CD4-positive, alpha-beta memory T cell (primary cell): Measurements from ENCODE around the gene FAM180A. TPM values are rescaled to one million over a fixed set of nuclear protein-coding genes. Genes with fewer than 3 reads are reported as not detected.

ENCODE experiments used
- CTCF ChIA-PET: fragments of 350-600 bp; sonication (Branson Sonifier 250); formaldehyde crosslinking; loops from one replicate; lab custom pipeline; 2021; ENCODE audit warnings: inconsistent platforms; ENCODE audit not compliant: partially characterized antibody; lab: Charles Lee
- POLR2A ChIA-PET: fragments of 350-600 bp; sonication (Branson Sonifier 250); formaldehyde crosslinking; loops from one replicate; lab custom pipeline; 2021; ENCODE audit not compliant: partially characterized antibody; lab: Charles Lee
- DNase-seq, 5 donors: peaks; one replicate each; pipeline versions ENCODE4 v3.0.0 to v3.0.0-alpha.2; 2020 to 2022; ENCODE audit warnings: mixed read lengths in 1 of 5
- H3K27ac ChIP-seq: one replicate; pipeline ENCODE4 v1.7.0; 2013; ENCODE audit warnings: low read depth, low read length
- H3K27me3 ChIP-seq: 2 replicates; pipeline ENCODE4 v1.7.0; 2013; ENCODE audit warnings: mild to moderate bottlenecking, low read length, moderate library complexity; ENCODE audit not compliant: insufficient read depth
- H3K36me3 ChIP-seq: 2 replicates; pipeline ENCODE4 v1.7.0; 2013; ENCODE audit warnings: mild to moderate bottlenecking, low read length, moderate library complexity; ENCODE audit not compliant: insufficient read depth
- H3K4me1 ChIP-seq: 2 replicates; pipeline ENCODE4 v1.7.0; 2013; ENCODE audit warnings: mild to moderate bottlenecking, low read length, moderate library complexity; ENCODE audit not compliant: insufficient read depth
- H3K4me3 ChIP-seq, 2 donors: one replicate each; pipeline ENCODE4 v1.7.0; 2013; ENCODE audit warnings: low read length in 2 of 2, mild to moderate bottlenecking in 1 of 2
- H3K9me3 ChIP-seq, 2 donors: one replicate each; pipeline ENCODE4 v1.7.0; 2013; ENCODE audit warnings: low read length in 2 of 2, control low read depth in 1 of 2; ENCODE audit not compliant: control insufficient read depth in 1 of 2
- H3K27ac Mint-ChIP-seq, 7 donors: one replicate each; pipeline ENCODE4 v1.8.0; 2020 to 2021; ENCODE audit warnings: mixed read lengths in 7 of 7, mild to moderate bottlenecking in 6 of 7, inconsistent platforms in 3 of 7, moderate library complexity in 3 of 7
- H3K27me3 Mint-ChIP-seq, 2 donors: one replicate each; pipeline ENCODE4 v1.8.0; 2020 to 2021; ENCODE audit warnings: mixed read lengths in 2 of 2
- H3K36me3 Mint-ChIP-seq, 2 donors: one replicate each; pipeline ENCODE4 v1.8.0; 2020 to 2021; ENCODE audit warnings: mixed read lengths in 2 of 2, inconsistent platforms in 1 of 2, mild to moderate bottlenecking in 1 of 2
- H3K4me1 Mint-ChIP-seq, 4 donors: one replicate each; pipeline ENCODE4 v1.8.0; 2020 to 2021; ENCODE audit warnings: mixed read lengths in 4 of 4, mild to moderate bottlenecking in 1 of 4
- H3K4me3 Mint-ChIP-seq, 8 donors: one replicate each; pipeline ENCODE4 v1.8.0; 2020 to 2021; ENCODE audit warnings: mixed read lengths in 8 of 8, mild to moderate bottlenecking in 7 of 8, moderate library complexity in 6 of 8, inconsistent platforms in 3 of 8
- H3K9me3 Mint-ChIP-seq, 8 donors: one replicate each; pipeline ENCODE4 v1.8.0; 2020 to 2021; ENCODE audit warnings: mixed read lengths in 8 of 8, mild to moderate bottlenecking in 5 of 8, inconsistent platforms in 3 of 8, moderate library complexity in 1 of 8
- intact Hi-C: fragments of 100-400 bp; cut with micrococcal nuclease; formaldehyde crosslinking; loops from one replicate; pipeline ENCODE4 v1.15.1; 2023
- polyA plus RNA-seq, 2 donors: library from polyadenylated mRNA; unstranded; fragments of 300-500 nt; fragmentation: Illumina TruSeq; gene quantifications; one replicate each; pipeline ENCODE4 v1.2.3, GENCODE V29; 2021
- total RNA-seq, 2 experiments: library from RNA; stranded (reverse); gene quantifications; one replicate each; pipeline ENCODE4 v1.2.3, GENCODE V29; 2021

Gene FAM180A
- total and polyA plus RNA-seq, 4 experiments from 2014 or later: not detected

GRCh38 chr7:135690566-135690965, 58.0 kb downstream of the FAM180A start:
- no peak overlapping the region for H3K4me3 Mint-ChIP-seq
- ChIA-PET CTCF (no interaction called here), POLR2A (no interaction called here)
- no peak overlapping the region for H3K27ac Mint-ChIP-seq
- Histone ChIP-seq H3K27me3 (no peaks in the 10 kb centered on the region), H3K9me3 (no peaks in the 10 kb centered on the region), H3K27ac (no peak overlapping the region), H3K4me1 (no peaks in the 10 kb centered on the region), H3K36me3 (no peaks in the 10 kb centered on the region), H3K4me3 (no peak overlapping the region)
- intact Hi-C loops: no loop called here
- DNase-seq: no peak
- no peaks in the 10 kb centered on the region for H3K9me3 Mint-ChIP-seq
- H3K27me3 Mint-ChIP-seq: no peaks in the 10 kb centered on the region
- no peaks in the 10 kb centered on the region for H3K4me1 Mint-ChIP-seq
- H3K36me3 Mint-ChIP-seq: peaks cover 14 to 27% of the 10 kb centered on the region in 2 donors

- no peak overlapping the region for H3K4me3 Mint-ChIP-seq
- no peak for DNase-seq
- H3K9me3 Mint-ChIP-seq: no peaks in the 10 kb centered on the region
- H3K27ac Mint-ChIP-seq: peak overlapping the region in 2 of 7 donors; percentile 14 to 18
- H3K36me3 Mint-ChIP-seq: peaks cover 17 to 25% of the 10 kb centered on the region in 2 donors
- intact Hi-C loops: no loop called here
- ChIA-PET POLR2A (no interaction called here), CTCF (interaction anchor here (0.7 to 1.3 kb wide), 2 partner anchors 25 to 42 kb away, joined by 3 read pairs; partner anchors contain the start of gene STMP1)
- no peaks in the 10 kb centered on the region for H3K27me3 ChIP-seq
- H3K4me1 Mint-ChIP-seq: peaks cover 0 to 4% (median 0%) of the 10 kb centered on the region in 4 donors
- no peaks in the 10 kb centered on the region for H3K4me1 ChIP-seq
- H3K9me3 ChIP-seq: no peaks in the 10 kb centered on the region
- H3K27ac ChIP-seq: no peak overlapping the region
- H3K36me3 ChIP-seq: no peaks in the 10 kb centered on the region
- H3K4me3 ChIP-seq: no peak overlapping the region
- H3K27me3 Mint-ChIP-seq: no peaks in the 10 kb centered on the region
Observed at GRCh38 chr7:135687466-135687865, 61.1 kb downstream of the FAM180A start.

GRCh38 chr7:135685306-135686084, 63.1 kb downstream of the FAM180A start:
- Histone ChIP-seq H3K27me3 (no peaks in the 10 kb centered on the region), H3K9me3 (no peaks in the 10 kb centered on the region), H3K4me1 (no peaks in the 10 kb centered on the region), H3K36me3 (no peaks in the 10 kb centered on the region), H3K27ac (no peak overlapping the region), H3K4me3 (no peak overlapping the region)
- ChIA-PET POLR2A (no interaction called here), CTCF (no interaction called here)
- Mint-ChIP-seq H3K4me3 (no peak overlapping the region), H3K27ac (no peak overlapping the region), H3K27me3 (no peaks in the 10 kb centered on the region), H3K4me1 (peaks cover 0 to 4% (median under 1%) of the 10 kb centered on the region in 4 donors), H3K9me3 (no peaks in the 10 kb centered on the region), H3K36me3 (peaks cover 11% of the 10 kb centered on the region in 2 donors)
- DNase-seq: no peak
- intact Hi-C loops: no loop called here

DNA sequence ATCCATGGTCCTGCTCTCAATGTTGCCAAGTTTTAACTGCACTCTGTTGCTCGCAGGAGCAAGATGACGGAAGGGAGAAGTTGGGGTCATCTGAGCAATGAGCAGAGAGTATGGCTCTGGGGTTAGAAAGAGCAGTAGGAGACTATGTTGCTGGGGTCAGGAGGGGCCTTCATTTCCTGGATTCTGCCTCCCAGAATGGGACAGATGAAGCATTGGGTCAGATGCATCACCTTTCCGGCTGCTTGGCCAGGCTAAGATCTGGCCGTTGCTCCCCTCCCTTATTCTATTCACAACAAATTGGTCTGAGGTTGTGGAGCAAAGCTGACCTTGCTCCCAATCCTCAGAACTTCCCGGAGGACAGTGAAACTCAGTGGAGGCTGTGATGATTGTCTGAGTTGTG, 63.9 kb downstream of the FAM180A start:
- Mint-ChIP-seq H3K9me3 (no peaks in the 10 kb centered on the region), H3K4me1 (peaks cover 0 to 7% (median 4%) of the 10 kb centered on the region in 4 donors), H3K27me3 (no peaks in the 10 kb centered on the region), H3K36me3 (peaks cover 8 to 10% of the 10 kb centered on the region in 2 donors), H3K27ac (no peak overlapping the region), H3K4me3 (no peak overlapping the region)
- Histone ChIP-seq H3K9me3 (no peaks in the 10 kb centered on the region), H3K27ac (no peak overlapping the region), H3K27me3 (no peaks in the 10 kb centered on the region), H3K4me1 (no peaks in the 10 kb centered on the region), H3K36me3 (no peaks in the 10 kb centered on the region), H3K4me3 (no peak overlapping the region)
- POLR2A ChIA-PET: no interaction called here
- DNase-seq: no peak
- CTCF ChIA-PET: no interaction called here
- intact Hi-C loops: no loop called here

- Histone ChIP-seq H3K27ac (no peak overlapping the region), H3K27me3 (no peaks in the 10 kb centered on the region), H3K4me1 (no peaks in the 10 kb centered on the region), H3K4me3 (no peak overlapping the region), H3K9me3 (no peaks in the 10 kb centered on the region), H3K36me3 (no peaks in the 10 kb centered on the region)
- peaks cover 7 to 10% of the 10 kb centered on the region in 2 donors for H3K36me3 Mint-ChIP-seq
- H3K27me3 Mint-ChIP-seq: no peaks in the 10 kb centered on the region
- H3K4me3 Mint-ChIP-seq: no peak overlapping the region
- no peak for DNase-seq
- ChIA-PET POLR2A (no interaction called here), CTCF (no interaction called here)
- no peaks in the 10 kb centered on the region for H3K9me3 Mint-ChIP-seq
- intact Hi-C loops: no loop called here
- peaks cover 0 to 7% (median 4%) of the 10 kb centered on the region in 4 donors for H3K4me1 Mint-ChIP-seq
- H3K27ac Mint-ChIP-seq: peak overlapping the region in 1 of 7 donors; percentile 48
Observed at GRCh38 chr7:135684136-135684535, 64.5 kb downstream of the FAM180A start.

DNA sequence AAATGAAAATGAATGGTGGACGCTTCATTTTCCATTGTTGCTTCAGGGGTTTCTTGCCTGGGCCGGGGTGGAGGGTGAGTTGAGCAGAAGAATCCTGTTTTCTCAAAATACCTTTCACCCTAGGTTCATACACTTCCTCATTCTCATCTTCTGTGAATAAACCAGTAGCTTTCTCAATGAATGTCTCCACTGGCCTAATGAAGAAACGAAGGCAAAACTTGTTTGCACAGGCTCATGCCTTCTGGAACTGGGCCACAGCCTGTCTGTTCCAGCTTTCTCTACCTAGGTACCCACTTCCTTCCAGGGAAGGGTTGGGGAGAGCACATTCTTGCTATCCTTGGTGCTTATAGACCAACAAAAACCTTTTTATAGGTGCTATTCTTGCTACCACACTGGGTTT, 65.0 kb downstream of the FAM180A start:
- no peaks in the 10 kb centered on the region for H3K36me3 ChIP-seq
- no peaks in the 10 kb centered on the region for H3K9me3 ChIP-seq
- Mint-ChIP-seq H3K9me3 (no peaks in the 10 kb centered on the region), H3K4me1 (peaks cover 0 to 7% (median 4%) of the 10 kb centered on the region in 4 donors), H3K27me3 (no peaks in the 10 kb centered on the region), H3K36me3 (peaks cover 7 to 14% of the 10 kb centered on the region in 2 donors), H3K27ac (no peak overlapping the region), H3K4me3 (no peak overlapping the region)
- no peaks in the 10 kb centered on the region for H3K27me3 ChIP-seq
- H3K27ac ChIP-seq: no peak overlapping the region
- intact Hi-C loops: no loop called here
- CTCF ChIA-PET: no interaction called here
- H3K4me3 ChIP-seq: no peak overlapping the region
- no peaks in the 10 kb centered on the region for H3K4me1 ChIP-seq
- POLR2A ChIA-PET: no interaction called here
- DNase-seq: no peak

- no peak overlapping the region for H3K27ac ChIP-seq
- intact Hi-C loops: no loop called here
Observed at GRCh38 chr7:135682191-135682590, 66.4 kb downstream of the FAM180A start.

More at GRCh38 chr7:135682191-135682590, 66.4 kb downstream of the FAM180A start:
- CTCF ChIA-PET: interaction anchor here (1.0 to 2.2 kb wide), 2 partner anchors 9 to 11 kb away, joined by 4 to 6 read pairs; no protein-coding TSS in a partner anchor
- H3K36me3 Mint-ChIP-seq: peaks cover 19% of the 10 kb centered on the region in 2 donors
- H3K27me3 Mint-ChIP-seq: no peaks in the 10 kb centered on the region
- POLR2A ChIA-PET: no interaction called here
- H3K27ac Mint-ChIP-seq: peak overlapping the region in 1 of 7 donors; percentile 86
- Histone ChIP-seq H3K36me3 (peaks cover 6% of the 10 kb centered on the region), H3K4me3 (no peak overlapping the region), H3K9me3 (no peaks in the 10 kb centered on the region), H3K4me1 (no peaks in the 10 kb centered on the region), H3K27me3 (no peaks in the 10 kb centered on the region)
- H3K9me3 Mint-ChIP-seq: no peaks in the 10 kb centered on the region
- no peak for DNase-seq
- peaks cover 0 to 7% (median 4%) of the 10 kb centered on the region in 4 donors for H3K4me1 Mint-ChIP-seq
- H3K4me3 Mint-ChIP-seq: no peak overlapping the region
